Measurements from ENCODE around the gene DOK3.
A peak's percentile ranks its signal among the peaks of the same experiment; 100 is the strongest.
"Not testable (repeated sequence)": the region's sequence is repeated elsewhere in the genome, so short reads cannot be mapped to it uniquely, and the experiment has no call there.

The DOK3 gene

GRCh38 chr5:177534433-177534832 lies 24.8 kb upstream of the DOK3 start:
- not testable (repeated sequence) for DNase-seq

GRCh38 chr5:177531209-177531940 lies 21.7 kb upstream of the DOK3 start:
- DNase-seq, result no peak

DNA sequence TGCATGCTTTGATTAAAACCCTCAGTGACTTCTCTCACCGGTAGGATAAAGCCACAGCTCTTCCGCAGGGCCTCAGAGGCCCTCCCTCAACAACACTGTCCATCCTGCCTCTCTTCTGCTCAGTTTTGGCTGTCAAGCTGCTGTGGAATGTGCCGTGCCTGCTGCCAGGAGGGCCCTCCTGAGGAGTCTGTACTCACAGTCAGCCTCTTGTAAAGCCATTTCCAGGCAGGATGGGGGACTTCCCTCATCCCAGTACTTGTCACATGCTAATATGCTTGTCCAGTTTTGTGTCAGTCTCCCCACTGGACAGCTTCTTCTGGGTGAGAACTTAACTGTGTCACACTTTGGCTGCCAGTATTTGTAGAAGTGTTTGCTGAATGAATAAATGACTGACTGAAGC lies 21.0 kb upstream of the DOK3 start:
- DNase-seq, result no peak

GRCh38 chr5:177529247-177530203 lies 19.9 kb upstream of the DOK3 start:
- DNase-seq, result no peak

DNA sequence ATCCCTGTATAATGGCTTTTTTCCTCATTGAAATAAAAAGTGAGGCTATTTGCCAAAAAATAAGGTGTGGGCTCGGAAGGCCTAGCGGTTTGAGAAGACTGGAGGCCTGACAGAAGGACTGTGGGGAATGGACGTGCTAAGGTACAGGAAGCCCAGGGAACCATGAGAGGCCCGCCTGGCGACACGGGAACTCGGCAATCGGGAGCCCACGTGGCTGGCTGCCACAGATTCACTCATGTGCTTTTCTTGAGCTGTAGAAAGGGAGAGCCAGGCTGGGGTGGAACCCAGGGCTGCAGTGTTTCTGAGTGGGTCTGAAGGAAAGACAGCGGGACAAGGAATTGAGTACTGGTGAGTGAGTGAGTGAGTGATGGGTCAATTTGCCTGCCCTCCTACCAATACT lies 19.0 kb upstream of the DOK3 start:
- no peak for DNase-seq

- DNase-seq, result no peak
Measured at GRCh38 chr5:177527595-177527994, 18.0 kb upstream of the DOK3 start.

GRCh38 chr5:177526791-177527190 lies 17.2 kb upstream of the DOK3 start:
- DNase-seq, result no peak

DNA sequence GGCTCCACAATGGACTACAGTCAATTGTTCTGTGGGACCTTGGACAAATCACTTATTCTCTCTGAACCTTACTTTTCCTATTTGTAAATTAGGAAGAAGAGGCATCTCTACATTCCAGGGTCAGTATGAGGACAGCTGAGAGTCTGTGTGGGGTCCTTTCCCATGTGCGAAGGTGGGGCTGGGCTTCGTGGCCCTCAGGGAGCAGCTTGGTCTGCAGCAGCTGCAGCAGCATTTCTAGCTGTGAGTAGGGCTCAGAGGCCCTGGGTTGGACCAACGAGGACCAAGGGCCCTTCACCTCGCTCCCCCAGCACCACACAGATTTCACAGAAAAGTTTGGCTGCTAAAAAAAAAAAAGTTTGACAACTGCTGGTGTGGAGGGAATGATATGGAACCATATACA lies 16.6 kb upstream of the DOK3 start:
- DNase-seq, result no peak

- no peak for DNase-seq
Measured at GRCh38 chr5:177524941-177525655, 15.5 kb upstream of the DOK3 start.

GRCh38 chr5:177524539-177524900 lies 14.9 kb upstream of the DOK3 start:
- DNase-seq, result no peak

GRCh38 chr5:177523711-177524538 lies 14.3 kb upstream of the DOK3 start:
- DNase-seq, result no peak

- no peak for DNase-seq
Measured at GRCh38 chr5:177520916-177521513, 11.4 kb upstream of the DOK3 start.

DNA sequence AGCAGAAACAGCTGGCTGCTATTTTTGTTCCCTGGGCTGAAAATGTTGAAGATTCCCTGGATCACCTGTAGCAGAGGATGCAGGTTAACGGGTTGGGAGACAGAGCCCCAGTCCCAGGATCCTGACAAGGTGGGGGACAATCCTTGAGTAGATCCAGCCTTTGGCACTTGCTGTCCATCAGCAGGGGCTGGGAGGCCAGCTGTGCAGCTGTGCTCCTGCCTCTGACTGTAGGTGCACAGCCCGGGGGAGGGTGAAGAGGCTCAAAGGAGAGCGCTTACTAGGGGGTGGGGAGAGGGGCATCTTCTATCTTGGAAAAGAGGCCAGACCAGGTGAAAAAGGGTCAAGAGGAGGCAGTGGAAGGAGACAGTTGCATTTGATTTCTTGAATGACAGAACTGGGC lies 10.6 kb upstream of the DOK3 start:
- DNase-seq, result no peak

- no peak for DNase-seq
Measured at GRCh38 chr5:177519463-177520235, 10.0 kb upstream of the DOK3 start.

GRCh38 chr5:177516601-177517568 lies 7.3 kb upstream of the DOK3 start, which contains the start of gene DDX41:
DDX41 (minus strand) TSS chr5:177516961; CDS start chr5:177516945, 16 bp downstream.
- DNase-seq, result peak; percentile 98

GRCh38 chr5:177515580-177515979 lies 6.0 kb upstream of the DOK3 start:
- no peak for DNase-seq

DNA sequence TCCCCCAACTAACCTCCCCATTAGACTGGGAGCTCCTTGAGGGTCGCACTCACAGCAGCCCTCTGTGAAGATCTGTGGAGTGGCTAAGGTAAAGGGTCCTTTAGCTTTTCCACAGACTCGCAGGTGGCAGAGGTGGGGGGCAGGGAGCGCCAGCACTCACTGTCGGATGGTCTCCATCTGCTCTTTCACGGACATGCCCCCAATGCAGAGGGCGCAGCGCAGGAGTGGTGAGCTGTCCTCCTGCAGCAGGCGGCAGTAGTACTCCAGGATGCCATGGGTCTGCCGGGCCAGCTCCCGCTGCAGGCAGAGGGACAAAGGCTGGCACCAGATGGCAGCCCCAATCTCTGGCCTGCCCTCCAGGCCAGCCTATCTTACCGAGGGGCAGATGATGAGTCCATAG lies 4.9 kb upstream of the DOK3 start:
- no peak for DNase-seq

DNA sequence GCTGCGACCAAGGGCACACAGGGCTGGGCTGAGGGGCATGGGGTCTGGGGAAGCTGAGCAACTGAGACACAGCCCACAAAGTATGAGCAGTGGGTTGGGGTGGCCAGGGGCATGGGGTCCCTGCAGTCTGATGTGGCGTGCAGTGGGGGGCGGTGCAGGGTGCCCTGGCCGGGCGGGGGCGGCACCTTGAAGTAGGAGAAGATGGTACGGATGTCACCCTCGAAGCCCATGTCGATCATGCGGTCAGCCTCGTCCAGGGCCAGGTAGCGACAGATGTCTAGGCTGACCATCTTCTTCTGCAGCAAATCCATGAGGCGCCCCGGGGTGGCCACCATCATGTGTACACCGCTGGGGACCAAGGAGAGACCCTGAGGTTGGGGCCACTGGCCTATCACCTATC lies 3.9 kb upstream of the DOK3 start:
- DNase-seq, result no peak

DNA sequence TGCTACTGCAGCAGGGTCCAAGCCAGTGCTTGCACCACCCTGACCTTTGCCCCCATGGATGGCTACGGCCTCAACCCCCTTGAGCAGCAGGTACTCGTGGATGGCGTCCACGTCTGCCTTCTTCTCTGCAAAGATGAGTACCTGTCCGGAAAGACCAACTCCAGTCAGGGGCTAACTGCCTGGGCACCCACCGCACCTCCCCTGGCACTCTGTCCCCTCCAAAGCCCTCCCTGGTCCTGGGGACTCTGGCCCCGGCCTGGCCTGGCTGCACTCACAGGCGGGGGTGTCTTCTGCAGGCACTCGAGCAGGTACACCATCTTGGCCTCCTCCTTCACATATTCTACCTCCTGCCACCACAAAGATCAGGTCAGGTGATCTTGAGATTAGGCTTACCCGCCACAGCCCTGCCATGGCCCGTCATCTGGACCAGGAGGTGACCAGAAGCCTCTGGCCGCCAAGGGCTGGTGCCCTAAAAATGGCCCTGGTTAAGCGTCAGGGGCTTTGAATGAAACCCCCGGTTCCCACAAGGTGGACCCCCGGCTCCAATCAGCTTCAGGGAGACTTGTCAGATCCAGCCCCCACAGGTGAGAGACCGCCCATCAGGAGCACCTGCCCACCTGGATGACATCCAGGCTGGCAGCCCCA lies 3.2 kb upstream of the DOK3 start:
- DNase-seq, result no peak

All from kidney glomerular epithelial cell (primary cell).